Ascending aorta (tissue), 2 donors: ENCODE results near the gene HSPG2. TPM values are rescaled to one million over a fixed set of nuclear protein-coding genes. Genes with fewer than 3 reads are reported as not detected.
A peak's percentile ranks its signal among the peaks of the same experiment; 100 is the strongest.

Source experiments
- DNase-seq, 2 donors: peaks; one replicate each; pipeline ENCODE4 v3.0.0-alpha.2; 2019; ENCODE audit warnings: low spot score in 2 of 2
- H3K27ac ChIP-seq, 2 donors: fragments of 200-600 bp; sonication (generic); one replicate each; pipeline ENCODE4 v1.5.1; 2016 to 2017; ENCODE audit warnings: mild to moderate bottlenecking in 1 of 2
- H3K27me3 ChIP-seq: fragments of 200-600 bp; sonication (generic); one replicate; pipeline ENCODE4 v1.5.1; 2017
- H3K36me3 ChIP-seq, 2 donors: fragments of 200-600 bp; sonication (generic); one replicate each; pipeline ENCODE4 v1.5.1; 2016
- H3K4me1 ChIP-seq, 2 donors: fragments of 200-600 bp; sonication (generic); one replicate each; pipeline ENCODE4 v1.5.1; 2016 to 2017; ENCODE audit warnings: mild to moderate bottlenecking in 1 of 2
- H3K4me3 ChIP-seq, 2 donors: fragments of 200-600 bp; sonication (generic); one replicate each; pipeline ENCODE4 v1.5.1; 2016 to 2017; ENCODE audit warnings: mild to moderate bottlenecking in 1 of 2
- H3K9me3 ChIP-seq, 2 donors: fragments of 200-600 bp; sonication (generic); one replicate each; pipeline ENCODE4 v1.5.1; 2016
- intact Hi-C: fragments of 100-400 bp; cut with DNase I; formaldehyde crosslinking; loops from one replicate; pipeline ENCODE4 v1.15.1; 2023
- total RNA-seq: library from RNA; depleted of rRNA; stranded (reverse); fragments of >200 nt; gene quantifications from one replicate; pipeline ENCODE4 v1.1.0, GENCODE V29; 2016
- TF ChIP-seq, protein P1 (sequence below), 3 experiments: fragments of 200-600 bp in 2 of 3; fragments of 450-650 bp in 1 of 3; sonication (generic) in 2 of 3; IDR thresholded peaks; one replicate each; pipeline ENCODE4 v1.5.1; 2016 to 2019; ENCODE audit warnings: antibody characterized with exemption in 3 of 3, mild to moderate bottlenecking in 1 of 3, moderate library complexity in 1 of 3

HSPG2 gene
- total RNA-seq, 1 donor from 2014 or later, result 1,294 TPM

DNA sequence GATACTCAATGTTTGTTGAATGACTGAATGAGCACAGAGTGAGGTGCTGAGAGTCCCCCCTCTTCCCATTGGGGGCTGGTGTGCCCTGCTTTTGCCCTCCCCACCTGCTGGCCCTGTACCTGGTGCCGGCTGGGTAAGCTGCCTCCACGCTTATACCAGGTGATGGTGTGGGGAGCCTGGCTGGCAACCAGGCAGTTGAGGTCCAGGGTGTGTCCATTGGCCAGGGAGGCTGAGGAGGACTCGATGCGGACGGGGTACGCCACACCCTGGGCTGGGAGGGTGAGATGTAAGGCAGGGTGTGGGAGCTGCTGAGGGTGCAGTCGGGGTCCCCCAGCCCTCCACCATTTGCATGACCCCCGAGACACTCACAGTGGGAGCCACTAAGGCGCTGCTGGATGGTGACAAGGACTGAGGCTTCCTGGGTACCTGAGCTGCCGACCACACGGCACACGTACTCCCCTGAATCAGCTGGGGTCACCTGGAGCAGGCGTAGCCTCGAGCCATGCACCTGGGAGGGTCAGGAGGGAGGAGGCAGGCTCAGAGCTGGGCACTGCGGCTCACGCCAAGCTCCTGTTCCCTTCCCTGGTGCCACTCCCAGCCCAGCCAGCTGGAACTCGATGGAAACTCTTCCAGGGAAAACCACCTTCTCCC lies 88.5 kb downstream of the HSPG2 start:
- peaks cover 100% of the 10 kb centered on the region in 2 donors for H3K36me3 ChIP-seq
- TF ChIP-seq, protein P1, sequence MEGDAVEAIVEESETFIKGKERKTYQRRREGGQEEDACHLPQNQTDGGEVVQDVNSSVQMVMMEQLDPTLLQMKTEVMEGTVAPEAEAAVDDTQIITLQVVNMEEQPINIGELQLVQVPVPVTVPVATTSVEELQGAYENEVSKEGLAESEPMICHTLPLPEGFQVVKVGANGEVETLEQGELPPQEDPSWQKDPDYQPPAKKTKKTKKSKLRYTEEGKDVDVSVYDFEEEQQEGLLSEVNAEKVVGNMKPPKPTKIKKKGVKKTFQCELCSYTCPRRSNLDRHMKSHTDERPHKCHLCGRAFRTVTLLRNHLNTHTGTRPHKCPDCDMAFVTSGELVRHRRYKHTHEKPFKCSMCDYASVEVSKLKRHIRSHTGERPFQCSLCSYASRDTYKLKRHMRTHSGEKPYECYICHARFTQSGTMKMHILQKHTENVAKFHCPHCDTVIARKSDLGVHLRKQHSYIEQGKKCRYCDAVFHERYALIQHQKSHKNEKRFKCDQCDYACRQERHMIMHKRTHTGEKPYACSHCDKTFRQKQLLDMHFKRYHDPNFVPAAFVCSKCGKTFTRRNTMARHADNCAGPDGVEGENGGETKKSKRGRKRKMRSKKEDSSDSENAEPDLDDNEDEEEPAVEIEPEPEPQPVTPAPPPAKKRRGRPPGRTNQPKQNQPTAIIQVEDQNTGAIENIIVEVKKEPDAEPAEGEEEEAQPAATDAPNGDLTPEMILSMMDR (IDR thresholded peaks at IDR 0.05), result no peak
- H3K4me1 ChIP-seq, result no peaks in the 10 kb centered on the region
- H3K27ac ChIP-seq, result peak overlapping the region in 1 of 2 donors; percentile 27
- no peak for DNase-seq
- H3K9me3 ChIP-seq, result no peaks in the 10 kb centered on the region
- no peak overlapping the region for H3K4me3 ChIP-seq
- intact Hi-C loops, result no loop called here
- H3K27me3 ChIP-seq, result no peaks in the 10 kb centered on the region

DNA sequence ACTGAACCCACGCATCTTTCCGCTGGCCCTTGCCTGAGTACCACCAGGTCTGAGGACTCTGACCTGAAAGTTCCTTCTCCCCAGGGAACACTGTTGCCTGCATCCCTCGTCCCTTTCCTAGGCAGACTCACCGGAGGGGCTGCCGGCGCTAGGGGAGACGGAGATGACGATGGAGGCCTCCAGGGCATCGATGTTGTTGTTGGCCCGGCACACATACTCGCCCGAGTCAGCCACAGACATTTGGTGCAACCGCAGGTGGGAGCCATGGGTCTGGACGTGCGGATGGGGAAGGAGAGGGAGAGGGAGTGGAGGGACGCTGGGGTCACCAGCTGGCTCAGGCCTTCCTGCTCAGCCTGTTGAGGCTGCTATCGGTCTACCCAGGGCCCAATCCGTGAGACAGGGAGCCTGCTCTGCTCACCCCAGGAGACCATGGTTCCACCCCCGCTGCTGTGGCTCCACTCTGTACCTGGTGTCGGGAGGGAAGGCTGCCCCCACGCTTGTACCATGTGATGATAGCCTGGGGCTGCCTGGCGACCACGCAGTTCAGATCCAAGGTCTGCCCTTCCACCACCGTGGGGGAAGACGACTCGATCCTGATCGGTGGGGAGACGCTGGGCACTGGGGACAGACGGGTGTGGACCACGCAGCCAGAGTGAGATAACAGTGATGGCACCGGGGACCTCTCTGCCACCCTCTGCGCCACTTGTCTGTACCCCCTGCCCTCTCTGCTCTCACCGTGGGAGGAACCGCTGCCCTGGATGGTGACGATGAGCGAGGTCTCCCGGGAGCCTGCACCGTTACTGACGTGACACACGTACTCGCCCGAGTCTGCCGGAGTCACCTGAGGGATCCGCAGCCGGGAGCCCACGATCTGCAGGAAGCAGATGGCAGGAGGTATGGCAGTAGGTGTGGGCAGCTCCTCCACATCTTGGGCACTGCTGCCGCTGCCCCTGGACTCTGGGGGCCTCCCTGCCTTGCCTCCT lies 89.6 kb downstream of the HSPG2 start:
- intact Hi-C loops, result no loop called here
- H3K9me3 ChIP-seq, result no peaks in the 10 kb centered on the region
- peaks cover 99 to 100% of the 10 kb centered on the region in 2 donors for H3K36me3 ChIP-seq

GRCh38 chr1:21845646-21846641 lies 91.2 kb downstream of the HSPG2 start:
- DNase-seq, result no peak
- H3K9me3 ChIP-seq, result no peaks in the 10 kb centered on the region
- H3K36me3 ChIP-seq, result peaks cover 99 to 100% of the 10 kb centered on the region in 2 donors
- H3K27me3 ChIP-seq, result no peaks in the 10 kb centered on the region
- no peak overlapping the region for H3K4me3 ChIP-seq
- no peak overlapping the region for H3K27ac ChIP-seq
- TF ChIP-seq, protein P1 (IDR thresholded peaks at IDR 0.05), result no peak
- intact Hi-C loops, result no loop called here
- H3K4me1 ChIP-seq, result no peaks in the 10 kb centered on the region

More for the DNA sequence above, 89.6 kb downstream of the HSPG2 start:
- no peak overlapping the region for H3K4me3 ChIP-seq
- no peak for DNase-seq
- H3K27ac ChIP-seq, result no peak overlapping the region
- TF ChIP-seq, protein P1 (IDR thresholded peaks at IDR 0.05), result no peak
- H3K27me3 ChIP-seq, result no peaks in the 10 kb centered on the region
- H3K4me1 ChIP-seq, result no peaks in the 10 kb centered on the region

DNA sequence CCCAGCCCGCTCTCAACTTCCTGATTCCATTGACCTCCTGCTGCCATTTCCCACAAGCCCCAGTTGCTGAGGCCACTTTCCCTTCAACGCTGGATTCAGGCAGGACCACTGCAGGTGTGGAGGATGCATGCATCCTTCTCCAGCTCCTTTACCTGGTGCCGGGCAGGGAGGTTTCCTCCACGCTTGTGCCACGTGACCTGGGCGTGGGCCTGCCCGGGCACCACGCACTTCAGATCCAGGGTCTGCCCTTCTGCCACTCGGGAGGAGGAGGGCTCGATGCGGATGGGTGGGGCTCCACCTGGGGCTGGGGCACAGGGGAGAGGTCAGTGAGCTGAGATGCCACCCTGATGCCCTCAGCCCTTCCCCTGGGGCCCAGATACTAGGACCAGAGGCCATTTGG lies 93.1 kb downstream of the HSPG2 start:
- Histone ChIP-seq H3K9me3 (no peaks in the 10 kb centered on the region), H3K4me3 (no peak overlapping the region), H3K36me3 (peaks cover 99 to 100% of the 10 kb centered on the region in 2 donors), H3K4me1 (no peaks in the 10 kb centered on the region), H3K27me3 (no peaks in the 10 kb centered on the region), H3K27ac (no peak overlapping the region)
- TF ChIP-seq, protein P1 (IDR thresholded peaks at IDR 0.05), result no peak
- DNase-seq, result no peak
- intact Hi-C loops, result no loop called here

GRCh38 chr1:21843208-21843607 lies 93.9 kb downstream of the HSPG2 start:
- Histone ChIP-seq H3K4me3 (no peak overlapping the region), H3K36me3 (peaks cover 99 to 100% of the 10 kb centered on the region in 2 donors), H3K9me3 (no peaks in the 10 kb centered on the region), H3K4me1 (no peaks in the 10 kb centered on the region), H3K27me3 (no peaks in the 10 kb centered on the region), H3K27ac (no peak overlapping the region)
- TF ChIP-seq, protein P1 (IDR thresholded peaks at IDR 0.05), result no peak
- intact Hi-C loops, result no loop called here
- DNase-seq, result no peak
